ENCODE measurements around the gene MCF2L.
"Not testable (repeated sequence)": the region's sequence is repeated elsewhere in the genome, so short reads cannot be mapped to it uniquely, and the experiment has no call there.

The MCF2L gene

DNA sequence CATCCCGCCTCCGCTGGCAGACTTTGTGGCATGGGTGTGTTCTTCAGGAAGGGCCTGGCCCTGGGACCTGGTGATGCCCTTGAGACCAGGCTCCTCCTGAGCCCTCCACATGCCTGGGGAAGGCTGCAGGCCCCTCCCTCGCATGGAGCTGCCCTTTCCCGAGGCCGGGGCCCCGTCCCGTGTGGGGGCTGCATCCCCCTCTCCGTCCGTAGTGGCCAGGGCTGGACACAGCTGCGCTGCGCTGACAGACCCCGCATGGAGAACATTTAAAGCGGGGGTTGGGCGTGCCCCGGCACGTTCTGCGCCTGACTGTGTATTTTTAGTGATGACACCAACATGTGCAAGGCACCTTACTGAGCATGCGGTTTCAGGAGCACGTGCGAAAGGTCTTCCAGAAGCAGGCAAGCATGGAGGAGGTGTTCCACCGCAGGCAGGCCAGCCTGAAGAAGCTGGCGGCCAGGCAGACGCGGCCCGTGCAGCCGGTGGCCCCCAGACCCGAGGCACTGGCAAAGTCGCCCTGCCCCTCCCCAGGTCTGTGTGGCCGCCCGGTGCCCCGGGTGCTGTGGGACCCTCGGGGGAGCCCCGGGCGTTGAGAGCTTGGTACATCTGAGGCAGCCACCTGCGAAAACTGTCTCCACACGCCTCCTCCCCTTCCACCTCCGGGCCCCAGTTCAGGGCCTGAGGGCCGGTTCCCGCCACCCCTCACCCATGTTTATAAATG, 107.8 kb downstream of the MCF2L start:
- no peak for DNase-seq (ENCODE audit: insufficient read length, low spot score)
- FAIRE-seq, result no peak

DNA sequence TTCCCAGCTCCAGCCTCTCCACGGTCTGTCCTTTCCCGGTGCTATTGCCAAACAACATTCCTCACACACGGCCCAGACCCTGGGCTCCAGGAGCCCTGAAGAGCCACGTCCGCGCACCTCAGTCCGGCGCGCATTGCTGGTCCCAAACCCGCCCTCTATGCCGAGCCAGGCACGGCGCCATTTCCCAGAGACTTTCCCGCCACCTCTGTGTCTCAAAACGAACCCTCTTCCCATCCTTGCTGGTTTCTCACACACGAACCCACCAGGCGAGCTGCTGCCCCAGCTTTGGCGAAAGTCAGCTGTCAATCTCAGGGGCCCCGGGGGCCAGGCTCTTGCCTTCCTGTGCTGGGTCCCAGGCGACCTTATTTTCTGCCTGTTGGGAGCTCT, 108.5 kb downstream of the MCF2L start:
- DNase-seq (ENCODE audit: insufficient read length, low spot score) (no peak), FAIRE-seq (no peak)

DNA sequence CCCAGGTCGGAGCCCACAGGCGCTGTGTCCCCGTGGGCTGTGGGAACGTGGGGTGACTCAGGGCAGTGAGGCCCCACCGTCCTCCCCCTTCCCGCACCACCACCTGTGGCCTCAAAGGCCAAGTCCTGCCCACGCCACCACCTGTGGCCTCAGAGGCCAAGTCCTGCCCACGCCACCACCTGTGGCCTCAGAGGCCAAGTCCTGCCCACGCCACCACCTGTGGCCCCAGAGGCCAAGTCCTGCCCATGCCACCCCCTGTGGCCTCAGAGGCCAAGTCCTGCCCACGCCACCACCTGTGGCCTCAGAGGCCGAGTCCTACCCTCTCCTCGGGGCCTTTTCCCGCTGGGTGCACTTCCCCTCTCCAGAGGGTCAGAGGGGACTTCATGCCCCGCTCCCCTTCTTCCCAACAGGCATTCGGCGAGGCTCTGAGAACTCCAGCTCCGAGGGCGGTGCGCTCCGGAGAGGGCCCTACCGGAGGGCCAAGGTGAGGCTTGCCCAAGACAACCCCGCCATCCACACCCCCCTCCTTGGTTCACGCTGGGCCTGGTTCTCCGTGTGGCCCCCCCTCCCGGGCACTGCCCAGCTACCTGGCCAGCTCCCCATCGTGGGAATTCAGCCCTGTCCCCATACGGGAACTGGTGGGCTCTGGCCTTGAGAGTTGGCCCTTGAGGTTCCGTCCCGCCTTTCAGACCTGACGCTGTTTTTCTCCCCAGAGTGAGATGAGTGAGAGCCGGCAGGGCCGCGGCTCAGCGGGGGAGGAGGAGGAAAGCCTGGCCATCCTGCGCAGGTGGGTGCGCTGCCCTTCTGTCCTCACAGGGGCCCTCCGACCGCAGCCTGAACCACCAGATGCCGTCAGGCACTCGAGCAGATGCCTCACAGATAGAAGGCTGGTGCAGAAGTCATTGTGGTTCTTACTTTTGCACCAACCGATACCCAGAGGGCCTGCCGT, 109.2 kb downstream of the MCF2L start:
- no peak for FAIRE-seq
- no peak for DNase-seq (ENCODE audit: insufficient read length, low spot score)

DNA sequence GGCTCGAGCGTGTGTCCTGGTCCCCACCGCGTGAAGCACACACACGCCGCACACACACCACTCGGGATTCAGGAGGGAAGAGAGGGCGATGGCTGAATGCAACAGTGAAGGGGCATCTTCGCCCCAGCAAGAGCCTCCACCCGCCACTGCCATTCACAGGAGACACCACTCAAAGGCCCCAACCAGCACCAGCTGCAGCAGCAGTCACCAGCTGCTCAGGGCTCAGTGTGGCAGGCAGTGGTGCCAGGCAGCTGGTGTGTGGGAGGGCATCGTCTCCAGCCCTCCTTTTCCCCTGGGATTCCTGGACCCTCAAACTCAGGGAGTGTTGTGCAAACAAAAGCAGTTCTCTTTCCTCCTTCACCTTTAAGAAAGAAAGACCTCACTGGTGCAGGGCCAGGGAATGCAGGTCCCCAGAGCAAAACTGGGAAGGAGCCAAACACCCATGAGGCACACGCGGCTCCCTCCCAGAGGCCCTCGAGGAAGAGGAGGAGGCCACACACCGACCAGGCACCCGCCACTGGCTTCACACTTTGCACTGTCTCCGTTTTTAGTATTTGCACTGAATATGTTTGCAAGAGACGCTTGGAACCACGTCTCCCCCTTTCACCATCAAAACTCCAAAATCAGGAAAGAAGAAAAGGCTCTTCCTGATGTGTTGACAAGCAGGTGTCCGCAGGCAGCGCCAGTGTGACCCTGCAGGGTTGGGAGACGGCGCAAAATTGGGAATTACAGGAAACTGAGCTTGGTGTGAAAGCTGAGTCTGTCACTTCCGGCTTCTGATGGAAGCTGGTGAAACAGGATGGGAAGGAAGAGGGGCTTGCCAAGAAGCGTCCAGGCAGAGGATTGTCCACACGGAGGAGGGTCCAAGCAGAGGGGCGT, 110.1 kb downstream of the MCF2L start:
- DNase-seq (ENCODE audit: insufficient read length, low spot score) (no peak), FAIRE-seq (no peak)

DNA sequence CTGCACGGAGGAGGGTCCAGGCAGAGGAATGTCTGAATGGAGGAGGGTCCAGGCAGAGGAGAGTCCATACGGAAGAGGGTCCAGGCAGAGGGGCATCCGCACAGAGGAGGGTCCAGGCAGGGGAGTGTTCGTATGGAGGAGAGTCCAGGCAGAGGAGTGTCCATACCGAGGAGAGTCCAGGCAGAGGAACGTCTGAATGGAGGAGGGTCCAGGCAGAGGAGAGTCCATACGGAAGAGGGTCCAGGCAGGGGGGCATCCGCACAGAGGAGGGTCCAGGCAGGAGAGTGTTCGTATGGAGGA, 110.7 kb downstream of the MCF2L start:
- not testable (repeated sequence) for DNase-seq (ENCODE audit: insufficient read length, low spot score); FAIRE-seq

DNA sequence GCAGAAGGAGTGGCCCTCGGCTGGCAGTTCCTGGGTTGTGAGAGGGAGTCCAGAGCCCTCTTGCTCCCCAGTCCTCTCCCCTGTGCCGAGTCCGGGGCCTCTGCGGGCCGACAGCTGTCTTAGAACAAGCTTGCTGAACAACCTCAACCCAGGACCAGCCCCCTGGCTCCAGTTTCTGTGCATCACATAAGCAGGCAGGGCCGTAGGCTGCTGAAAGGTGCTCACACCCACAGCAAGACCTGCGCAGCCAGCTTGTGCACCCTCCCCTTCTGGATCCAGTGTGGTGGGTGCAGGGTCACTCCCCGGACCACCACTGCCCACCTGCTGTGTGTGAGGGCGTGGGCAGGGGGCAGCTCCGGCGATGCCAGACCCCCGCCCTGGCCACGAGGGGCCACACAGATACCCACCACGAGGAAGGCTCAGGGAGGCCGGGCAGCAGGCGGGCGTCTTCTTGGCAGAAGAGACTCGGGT, 111.4 kb downstream of the MCF2L start:
- DNase-seq (ENCODE audit: insufficient read length, low spot score) (no peak), FAIRE-seq (no peak)

DNA sequence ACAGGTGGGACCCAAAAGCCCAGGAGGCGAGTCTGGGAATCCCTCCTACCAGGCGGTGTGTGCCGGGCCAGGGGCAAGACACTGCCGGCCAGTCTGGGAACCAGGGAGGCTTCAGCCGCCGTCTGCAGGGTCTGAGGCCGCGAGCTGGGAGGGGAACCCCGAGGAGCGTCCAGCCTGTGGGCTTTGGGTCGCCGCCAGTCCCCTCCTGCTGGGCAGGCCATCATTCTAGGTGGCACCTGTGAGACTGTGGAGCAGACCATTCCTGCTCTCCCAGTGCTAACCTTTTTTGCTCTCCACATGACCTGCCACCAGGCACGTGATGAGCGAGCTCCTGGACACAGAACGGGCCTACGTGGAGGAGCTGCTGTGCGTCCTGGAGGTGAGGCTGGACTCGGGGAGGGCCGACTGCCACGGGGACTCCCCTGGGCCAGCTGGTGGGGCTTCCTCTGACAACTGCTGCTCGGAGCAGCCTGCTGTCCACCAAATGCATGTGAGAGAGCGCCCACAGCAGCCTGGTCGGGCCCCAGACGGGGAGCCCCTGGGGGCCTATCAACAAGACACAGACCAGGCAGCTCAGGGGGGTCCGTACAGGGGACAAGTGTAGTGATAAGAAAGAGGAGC, 112.0 kb downstream of the MCF2L start:
- no peak for FAIRE-seq
- DNase-seq (ENCODE audit: insufficient read length, low spot score), result no peak

DNA sequence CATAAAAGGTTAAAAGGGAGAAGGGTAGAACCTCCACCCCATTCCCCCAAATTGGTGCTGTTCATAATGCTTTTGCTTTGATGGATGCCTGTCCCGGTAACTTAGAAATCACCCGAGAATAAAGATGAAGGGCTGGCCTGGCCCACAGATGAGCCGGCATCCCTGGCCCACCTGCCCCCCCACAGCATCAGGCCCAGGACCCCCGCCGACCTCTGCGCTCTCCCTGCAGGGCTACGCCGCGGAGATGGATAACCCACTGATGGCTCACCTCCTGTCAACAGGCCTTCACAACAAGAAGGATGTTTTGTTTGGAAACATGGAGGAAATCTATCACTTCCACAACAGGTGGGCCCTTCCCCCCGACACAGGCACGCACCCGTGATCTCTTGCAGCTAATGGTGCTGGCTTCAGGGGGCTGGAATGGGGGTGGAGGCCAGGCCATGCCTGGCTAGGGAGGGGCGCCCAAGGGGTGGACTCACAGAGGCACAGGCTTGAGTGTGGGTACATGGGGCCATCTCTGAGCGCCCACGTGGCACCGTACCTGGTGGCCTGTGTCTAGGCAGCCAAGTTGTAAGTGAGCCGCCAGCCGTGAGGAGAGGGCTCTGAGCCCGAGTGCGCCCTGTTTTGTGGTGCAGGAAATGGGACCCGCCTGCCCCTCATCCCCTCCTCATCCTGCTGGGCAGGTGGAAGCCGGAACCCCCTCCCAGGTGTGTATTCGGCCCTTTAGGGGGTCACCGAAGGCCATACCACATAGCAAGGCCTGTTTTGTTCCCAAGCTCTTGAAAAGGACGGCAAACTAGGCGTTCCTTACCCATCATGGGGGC, 113.4 kb downstream of the MCF2L start:
- no peak for DNase-seq (ENCODE audit: insufficient read length, low spot score)
- no peak for FAIRE-seq

DNA sequence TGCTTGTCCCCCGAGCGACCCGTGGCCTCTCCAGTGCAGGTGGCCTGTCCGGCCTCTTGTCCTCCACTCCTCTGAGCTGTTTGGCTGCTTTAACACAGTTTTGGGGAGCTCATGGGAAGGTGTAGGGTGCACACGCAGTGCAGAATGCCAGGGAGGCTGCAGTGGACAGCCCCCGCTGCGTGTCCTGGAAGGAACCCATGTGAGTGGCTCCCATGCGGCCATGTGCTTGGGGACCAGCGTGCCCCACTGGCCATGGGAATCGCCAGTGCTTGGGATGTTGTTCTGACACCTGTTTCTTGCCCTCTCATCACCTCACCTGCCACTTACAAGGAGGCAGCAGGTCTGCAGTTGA, 114.0 kb downstream of the MCF2L start:
- no peak for FAIRE-seq

DNA sequence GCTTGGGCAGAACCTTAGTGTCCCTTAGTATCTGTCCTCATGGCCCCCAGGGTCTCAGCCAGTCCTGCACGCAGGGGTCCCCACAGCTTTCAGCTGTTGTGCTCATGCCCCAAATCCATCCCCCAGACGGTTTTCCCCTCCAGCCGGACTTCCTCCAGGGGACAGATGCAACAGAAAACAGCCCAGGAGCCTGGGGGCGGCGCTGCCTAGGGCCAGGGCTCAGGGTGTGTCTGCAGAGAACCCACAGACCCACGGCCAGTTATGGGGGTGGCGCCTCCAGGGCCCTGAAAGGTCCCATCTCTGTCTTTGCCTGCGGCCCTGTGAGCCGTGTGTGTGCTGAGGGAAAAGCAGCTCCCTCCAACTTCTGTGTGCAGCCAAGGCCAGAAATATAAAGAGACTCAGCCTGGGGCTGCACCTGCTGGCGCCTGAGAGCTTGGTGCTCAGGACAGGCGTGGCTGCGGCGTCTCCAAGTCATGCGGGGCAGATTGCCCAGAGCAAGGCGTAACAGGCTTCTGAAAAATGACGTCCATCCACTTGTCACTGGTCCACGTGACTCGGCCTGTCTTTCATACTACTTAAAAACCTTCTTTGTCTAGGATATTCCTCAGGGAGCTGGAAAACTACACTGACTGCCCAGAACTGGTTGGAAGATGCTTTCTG, 114.5 kb downstream of the MCF2L start:
- no peak for FAIRE-seq
- DNase-seq (ENCODE audit: insufficient read length, low spot score), result no peak

More for the DNA sequence above, 114.0 kb downstream of the MCF2L start:
- DNase-seq (ENCODE audit: insufficient read length, low spot score), result no peak

DNA sequence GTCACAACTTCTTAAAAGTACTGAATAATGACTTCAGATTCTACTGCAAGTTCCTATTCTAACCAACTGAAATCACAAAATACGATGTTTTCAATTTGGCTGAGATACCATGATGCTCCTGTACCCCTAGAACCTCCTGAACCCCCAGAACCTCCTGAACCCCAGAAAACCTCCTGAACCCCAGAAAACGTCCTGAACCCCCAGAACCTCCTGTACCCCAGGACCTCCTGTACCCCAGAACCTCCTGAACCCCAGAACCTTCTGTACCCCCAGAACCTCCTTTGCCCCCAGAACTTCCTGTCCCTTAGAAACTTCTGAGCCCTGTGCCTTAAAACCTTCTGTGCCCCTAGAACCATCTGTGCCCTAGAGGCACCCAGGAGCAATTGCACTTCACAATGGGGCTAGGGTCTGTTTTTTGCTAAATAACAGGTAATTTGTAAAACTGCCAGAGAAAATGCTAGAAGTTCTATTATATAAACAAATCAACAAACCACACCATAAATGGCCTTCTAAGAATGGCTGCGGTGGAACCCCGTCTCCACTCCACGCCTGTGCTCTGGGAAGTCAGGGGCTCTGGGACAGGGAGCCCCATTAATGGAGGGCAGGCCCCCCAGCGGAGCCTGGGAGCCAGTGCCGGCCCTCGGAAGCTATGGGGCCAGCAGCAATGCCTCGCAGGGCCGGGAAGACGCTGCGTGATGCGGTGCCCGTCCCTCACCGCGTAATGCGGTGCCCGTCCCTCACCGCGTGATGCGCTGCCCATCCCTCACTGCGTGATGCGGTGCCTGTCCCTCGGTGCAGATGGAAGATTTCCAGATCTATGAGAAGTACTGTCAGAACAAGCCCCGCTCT, 115.3 kb downstream of the MCF2L start:
- FAIRE-seq, result no peak
- no peak for DNase-seq (ENCODE audit: insufficient read length, low spot score)

DNA sequence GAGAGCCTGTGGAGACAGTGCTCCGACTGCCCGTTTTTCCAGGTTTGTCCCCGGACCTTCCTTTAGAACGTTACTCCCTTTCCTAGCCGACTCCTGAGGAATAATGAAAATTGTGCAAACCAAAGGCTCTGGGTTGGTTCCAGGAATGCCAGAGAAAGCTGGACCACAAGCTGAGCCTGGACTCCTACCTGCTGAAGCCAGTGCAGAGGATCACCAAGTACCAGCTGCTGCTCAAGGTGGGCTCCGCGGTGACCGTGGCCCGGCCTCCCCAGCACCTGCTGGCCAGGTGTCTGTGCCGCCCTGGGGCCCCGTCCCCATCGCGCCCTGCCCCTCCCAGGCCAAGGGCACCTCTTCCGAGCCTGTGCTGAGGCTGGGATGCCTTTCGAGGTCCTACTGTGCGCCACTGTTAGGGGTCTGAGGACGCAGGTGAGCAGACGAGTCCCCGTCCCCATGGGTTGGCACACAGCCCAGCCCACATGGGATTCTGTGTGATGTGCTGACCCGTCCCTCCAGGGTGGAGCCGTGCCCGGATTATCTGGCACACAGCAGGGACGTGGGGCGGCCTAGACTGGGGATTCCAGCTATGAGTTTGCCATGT, 116.0 kb downstream of the MCF2L start:
- FAIRE-seq (no peak), DNase-seq (ENCODE audit: insufficient read length, low spot score) (no peak)

DNA sequence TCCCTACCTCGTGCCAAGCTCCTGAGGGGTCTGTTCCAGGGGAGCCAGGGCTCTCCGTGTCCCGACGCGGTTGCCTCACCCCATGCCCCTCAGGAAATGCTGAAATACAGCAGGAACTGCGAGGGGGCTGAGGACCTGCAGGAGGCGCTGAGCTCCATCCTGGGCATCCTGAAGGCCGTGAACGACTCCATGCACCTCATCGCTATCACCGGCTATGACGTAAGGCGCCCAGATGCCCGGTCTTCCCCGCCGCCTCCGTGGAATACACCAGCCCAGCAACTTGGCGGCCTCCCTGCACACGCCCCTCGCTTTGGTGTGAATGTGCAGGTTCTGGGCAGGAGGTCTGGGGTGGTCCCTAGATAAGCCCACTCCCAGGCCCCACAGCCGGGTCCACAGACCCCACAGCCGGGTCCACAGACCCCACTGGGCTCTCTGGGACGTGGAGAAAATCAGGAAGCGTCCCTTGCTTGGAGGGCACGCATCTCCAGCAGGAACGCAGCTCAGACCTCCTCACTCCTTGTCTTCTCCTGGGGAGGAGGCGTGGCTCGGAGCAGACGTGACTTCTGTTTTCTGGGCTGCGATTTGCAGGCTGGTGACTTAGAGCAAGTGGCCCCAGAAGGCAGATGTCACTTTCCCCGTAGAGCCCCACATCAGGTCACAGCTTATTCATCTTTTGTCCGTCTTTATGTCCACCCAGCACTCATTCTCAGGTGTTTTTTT, 117.2 kb downstream of the MCF2L start:
- FAIRE-seq (no peak), DNase-seq (ENCODE audit: insufficient read length, low spot score) (no peak)

DNA sequence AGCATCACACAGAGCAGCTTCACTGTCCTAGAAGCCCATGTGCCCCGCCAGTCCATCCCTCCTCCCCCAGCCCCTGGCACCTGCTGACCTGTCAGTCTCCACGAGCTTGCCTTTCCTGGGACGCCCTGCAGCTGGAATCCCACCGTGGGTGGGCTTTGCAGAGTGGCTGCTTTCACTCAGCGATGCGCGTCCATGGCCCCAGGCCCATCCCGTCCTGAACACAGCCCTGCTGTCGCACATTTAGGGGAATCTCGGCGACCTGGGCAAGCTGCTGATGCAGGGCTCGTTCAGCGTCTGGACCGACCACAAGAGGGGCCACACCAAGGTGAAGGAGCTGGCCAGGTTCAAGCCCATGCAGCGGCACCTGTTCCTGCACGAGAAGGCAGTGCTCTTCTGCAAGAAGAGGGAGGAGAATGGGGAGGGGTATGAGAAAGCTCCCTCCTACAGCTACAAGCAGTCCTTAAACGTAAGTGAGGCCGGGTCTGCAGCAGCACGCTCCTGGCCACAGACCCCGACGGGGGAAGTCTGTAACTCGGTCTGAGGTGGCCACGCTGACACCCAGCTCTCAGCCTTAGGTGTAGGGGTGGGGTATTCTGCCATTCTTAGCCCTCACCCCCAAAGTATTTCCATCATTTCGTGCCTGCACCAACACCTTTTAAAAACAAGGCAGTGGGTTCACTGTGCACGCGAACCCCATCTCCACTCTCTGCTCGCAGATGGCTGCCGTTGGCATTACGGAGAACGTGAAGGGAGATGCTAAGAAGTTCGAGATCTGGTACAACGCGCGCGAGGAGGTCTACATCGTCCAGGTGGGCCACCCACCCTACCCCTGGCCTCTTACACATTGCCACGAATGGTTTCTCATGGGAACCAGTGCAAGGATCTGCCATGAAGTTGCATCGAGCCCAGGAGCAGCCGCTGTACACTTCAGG, 118.2 kb downstream of the MCF2L start:
- FAIRE-seq (no peak), DNase-seq (ENCODE audit: insufficient read length, low spot score) (no peak)

DNA sequence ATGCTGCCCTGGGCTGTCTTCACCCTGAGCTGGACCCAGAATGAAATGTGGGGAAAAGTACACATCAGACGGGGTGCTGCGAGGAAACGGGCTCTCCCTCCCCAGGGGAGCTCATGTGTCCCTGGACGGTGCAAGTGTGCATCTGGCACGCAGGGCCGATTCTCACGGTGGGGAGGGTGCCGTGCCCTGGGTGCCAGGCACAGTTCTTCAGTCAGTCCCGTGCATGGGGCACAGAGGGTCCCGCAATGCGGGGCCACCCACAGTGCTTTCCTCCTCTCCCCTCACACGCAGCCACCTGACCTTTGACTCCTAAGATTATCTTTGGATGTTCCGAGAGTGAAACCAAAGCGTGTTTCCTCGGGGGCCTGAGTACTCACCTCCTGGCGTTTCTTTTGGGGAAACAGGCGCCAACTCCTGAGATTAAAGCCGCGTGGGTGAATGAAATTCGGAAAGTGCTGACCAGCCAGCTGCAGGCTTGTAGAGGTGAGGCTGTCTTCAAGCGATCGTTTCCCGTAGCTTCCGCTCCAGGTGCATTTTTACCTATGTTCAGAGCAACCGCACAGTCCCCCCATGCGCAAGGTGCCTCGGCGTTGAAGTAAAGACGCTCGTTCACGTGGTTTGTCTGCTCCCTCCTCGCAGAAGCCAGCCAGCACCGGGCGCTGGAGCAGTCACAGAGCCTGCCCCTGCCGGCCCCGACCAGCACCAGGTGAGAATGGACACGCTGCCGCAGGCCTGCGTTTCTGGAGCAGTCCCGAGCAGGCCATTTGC, 119.1 kb downstream of the MCF2L start:
- no peak for FAIRE-seq
- DNase-seq (ENCODE audit: insufficient read length, low spot score), result no peak

DNA sequence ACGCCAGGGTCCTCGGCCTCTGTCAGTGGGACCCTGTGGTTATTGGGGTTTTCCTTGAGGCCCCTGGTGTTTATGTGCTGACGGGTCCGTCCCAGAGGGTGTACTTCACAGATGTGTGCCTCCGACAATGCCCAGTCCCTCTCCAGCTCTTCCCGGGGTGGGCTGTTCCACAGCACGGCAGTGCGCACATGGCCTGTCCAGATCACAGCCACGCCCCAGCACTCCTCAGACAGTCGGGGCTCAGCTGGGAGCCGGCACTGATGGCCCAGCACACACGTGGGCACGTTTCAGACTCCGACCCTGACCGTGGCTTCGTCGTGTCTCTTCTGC, 119.6 kb downstream of the MCF2L start:
- FAIRE-seq (no peak), DNase-seq (ENCODE audit: insufficient read length, low spot score) (no peak)

Data from GM19239 (cell line).